ENCODE data around the gene TAS2R38.

The TAS2R38 gene

GRCh38 chr7:141975806-141976523, 2.4 kb upstream of the TAS2R38 start:
- DNase-seq: peak; percentile 94

GRCh38 chr7:141974831-141975230, 1.3 kb upstream of the TAS2R38 start:
- peak; percentile 59 for DNase-seq

DNA sequence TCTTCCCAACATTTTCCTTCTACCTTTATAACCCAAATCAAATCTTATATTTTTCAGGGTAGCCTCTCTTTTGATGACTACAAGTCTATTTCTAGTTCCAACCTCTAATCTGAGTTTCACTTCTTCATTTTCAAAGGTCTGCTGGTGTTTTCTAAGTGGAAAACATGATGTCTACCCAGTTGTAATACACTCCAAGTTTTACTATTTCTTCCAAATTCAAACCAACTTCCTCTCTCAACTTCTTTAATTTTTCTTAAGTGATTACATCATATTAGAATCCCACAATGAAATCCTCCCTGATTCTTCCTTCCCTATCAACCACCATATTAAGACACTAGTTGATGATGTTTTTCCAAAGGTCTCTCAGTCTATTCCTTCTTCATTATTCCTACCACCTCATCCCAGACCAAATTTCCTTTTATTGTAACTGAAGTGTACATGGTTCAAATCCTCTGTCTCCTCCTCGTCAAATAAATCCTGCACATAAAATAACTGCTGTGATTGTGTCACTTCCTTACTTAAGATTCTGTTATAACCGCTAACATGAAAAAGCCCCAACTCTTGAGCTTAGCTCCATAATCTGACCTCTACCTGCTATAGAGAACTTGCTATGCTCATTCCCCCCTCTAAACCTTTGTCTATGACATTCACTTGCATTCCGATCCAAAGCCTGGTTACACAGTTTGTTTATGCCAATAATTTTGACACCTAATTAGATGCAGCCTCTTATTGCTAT, 12.7 kb downstream of the TAS2R38 start:
- no peak for DNase-seq

- DNase-seq: no peak
These were observed 17.5 kb downstream of the TAS2R38 start for GRCh38 chr7:141956084-141956483.

GRCh38 chr7:141954334-141954733, 19.2 kb downstream of the TAS2R38 start:
- DNase-seq: no peak

DNA sequence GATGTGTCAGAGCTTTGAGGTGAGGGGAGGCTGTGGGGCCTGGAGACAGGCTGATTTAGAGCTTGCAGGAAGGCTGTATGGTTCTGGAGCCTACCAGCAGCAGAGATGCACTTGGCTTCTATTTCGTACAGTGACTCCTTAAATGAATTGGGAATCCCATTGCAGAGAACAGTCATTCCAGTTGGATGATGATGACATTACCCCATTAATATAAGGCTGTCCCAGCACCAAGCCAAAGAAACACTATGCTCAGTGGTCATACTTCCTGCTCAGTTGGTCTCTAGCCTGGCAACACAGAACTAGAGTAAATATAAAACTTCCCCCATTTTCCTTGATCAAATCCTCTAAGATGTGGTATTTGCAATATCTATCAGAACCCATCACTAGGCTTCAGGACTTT, 21.1 kb downstream of the TAS2R38 start:
- no peak for DNase-seq

DNA sequence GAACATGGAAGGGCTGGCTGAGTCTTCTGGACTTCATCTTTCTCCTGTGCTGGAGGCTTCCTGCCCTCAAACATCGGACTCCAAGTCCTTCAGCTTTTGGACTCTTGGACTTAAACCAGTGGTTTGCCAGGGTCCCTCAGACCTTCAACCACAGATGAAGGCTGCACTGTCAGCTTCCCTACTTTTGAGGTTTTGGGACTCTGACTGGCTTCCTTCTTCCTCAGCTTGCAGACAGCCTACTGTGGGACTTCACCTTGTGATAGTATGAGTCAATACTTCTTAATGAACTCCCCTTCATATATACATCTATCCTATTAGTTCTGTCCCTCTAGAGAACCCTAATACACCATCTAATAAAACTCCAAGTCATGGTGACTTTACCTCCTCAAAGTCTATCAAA, 22.8 kb downstream of the TAS2R38 start:
- DNase-seq: no peak

- DNase-seq: no peak
These were observed 23.7 kb downstream of the TAS2R38 start for GRCh38 chr7:141949911-141950310.

DNA sequence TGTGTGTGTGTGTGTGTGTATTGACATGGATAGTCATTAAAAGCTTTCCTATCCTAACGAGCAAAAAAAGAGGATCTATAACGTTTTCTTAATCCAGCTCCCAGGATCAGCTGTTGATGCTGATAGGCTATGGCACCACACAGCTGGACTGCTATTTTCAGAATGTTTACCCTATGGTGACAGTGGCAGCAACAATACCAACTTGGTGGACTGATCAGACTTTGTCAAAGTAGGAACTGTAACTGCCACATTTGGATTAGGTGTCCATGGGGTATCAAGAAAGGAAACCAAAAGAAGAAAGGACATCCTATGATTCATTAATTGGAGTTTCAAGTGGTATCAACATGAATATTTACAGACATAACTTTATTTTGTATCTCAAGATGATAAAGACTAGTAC, 24.1 kb downstream of the TAS2R38 start:
- DNase-seq: no peak

- DNase-seq: no peak
These were observed 24.6 kb downstream of the TAS2R38 start for GRCh38 chr7:141949021-141949420.

DNA sequence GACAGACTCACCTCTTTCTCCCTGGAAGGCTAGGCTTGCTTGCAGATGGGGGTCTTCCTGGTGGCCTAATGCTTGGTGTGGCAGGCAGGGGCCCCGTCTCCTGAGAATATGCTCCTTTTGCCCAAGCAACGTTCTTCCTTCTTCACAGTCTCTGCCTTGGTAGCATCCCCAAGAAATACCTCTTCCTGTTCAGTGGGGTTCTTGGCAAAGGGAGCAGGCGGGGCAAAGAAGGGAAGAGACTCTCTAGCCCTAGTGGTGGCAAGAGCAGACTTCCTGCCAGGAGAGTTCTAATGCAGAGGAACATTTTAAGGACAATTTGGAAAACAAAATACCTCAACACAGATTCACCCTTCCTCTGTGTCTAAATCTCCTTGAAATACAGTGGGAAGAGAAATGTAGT, 26.8 kb downstream of the TAS2R38 start, which contains the start of gene CLEC5A:
CLEC5A (minus strand) TSS at position 179 of the 400 bp plus-strand sequence. CDS start 682 bp downstream, outside the sequence.
- no peak for DNase-seq

- DNase-seq: no peak
These were observed 28.2 kb downstream of the TAS2R38 start for GRCh38 chr7:141945356-141945755.

GRCh38 chr7:141944811-141945210, 28.8 kb downstream of the TAS2R38 start:
- no peak for DNase-seq

- no peak for DNase-seq
These were observed 29.7 kb downstream of the TAS2R38 start for GRCh38 chr7:141943846-141944245.

GRCh38 chr7:141941075-141941474, 32.5 kb downstream of the TAS2R38 start:
- DNase-seq: no peak

DNA sequence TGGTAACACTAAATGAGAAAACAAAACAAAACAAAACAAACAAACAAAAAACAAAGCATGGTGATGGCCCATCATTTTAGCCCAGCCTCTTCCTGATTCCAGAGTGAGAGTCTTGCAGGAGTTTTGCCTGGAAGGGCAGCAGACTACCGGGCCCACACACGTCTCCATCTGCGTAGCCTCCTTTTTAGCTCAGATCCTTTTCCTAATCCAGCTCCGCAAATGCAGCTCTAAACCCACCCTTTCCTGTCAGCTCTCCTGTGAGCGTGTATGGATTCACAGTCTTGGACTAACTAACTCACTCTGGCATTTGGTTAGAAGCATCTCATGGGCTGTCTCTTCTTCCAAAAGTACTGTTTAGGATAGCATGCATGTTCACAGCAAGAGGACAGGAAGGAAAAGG, 43.4 kb downstream of the TAS2R38 start:
- no peak for DNase-seq

GRCh38 chr7:141928845-141929195, 44.8 kb downstream of the TAS2R38 start:
- DNase-seq: no peak

DNA sequence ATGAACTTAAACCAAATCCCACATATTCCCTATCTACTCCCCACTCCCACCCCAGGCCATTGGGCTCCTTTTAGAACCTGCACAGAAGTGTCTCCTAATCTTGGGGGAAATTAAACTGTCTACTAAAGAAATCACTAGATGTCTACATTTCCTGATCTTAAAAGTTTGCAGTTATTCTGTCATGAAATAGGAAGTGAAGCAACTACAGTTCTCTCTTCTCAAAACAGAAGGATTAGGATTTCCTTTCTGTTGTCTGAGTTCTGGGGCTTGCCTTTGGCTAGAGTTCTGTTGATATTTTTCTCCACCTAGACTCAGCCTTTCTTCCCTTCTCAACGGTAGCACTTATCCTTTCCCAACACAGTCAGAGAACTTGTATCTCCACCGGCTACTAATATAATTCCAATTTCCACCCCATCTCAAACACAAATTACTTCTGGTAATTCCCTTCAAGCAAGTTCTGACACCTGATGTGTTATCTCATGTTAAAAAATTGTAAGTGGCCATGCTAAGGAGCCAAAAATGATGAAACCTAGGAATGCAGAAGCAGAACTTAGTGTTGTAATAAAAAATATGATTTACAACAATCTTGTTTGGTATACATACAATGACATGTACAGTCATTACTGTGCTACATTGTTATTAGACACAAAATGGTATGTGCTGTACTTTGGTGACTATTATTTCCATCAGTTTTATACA, 45.3 kb downstream of the TAS2R38 start:
- no peak for DNase-seq
